Retina (tissue), 1 donor: ENCODE measurements around the gene CLDN20.

Source experiments
- DNase-seq: peaks from one replicate; pipeline ENCODE4 v3.0.0-alpha.2; 2016

The CLDN20 gene

GRCh38 chr6:155313602-155314091 lies 49.8 kb downstream of the CLDN20 start:
- DNase-seq, result no peak

- peak; percentile 97 for DNase-seq
Measured at GRCh38 chr6:155314092-155314772, 50.4 kb downstream of the CLDN20 start, which contains the start of gene TFB1M. TSS of gene TFB1M (minus strand) at chr6:155314484. CDS start at chr6:155314428, 56 bp downstream.

GRCh38 chr6:155314773-155315515 lies 51.1 kb downstream of the CLDN20 start:
- no peak for DNase-seq

GRCh38 chr6:155315516-155315871 lies 51.7 kb downstream of the CLDN20 start:
- DNase-seq, result no peak

- no peak for DNase-seq
Measured at GRCh38 chr6:155316419-155316818, 52.6 kb downstream of the CLDN20 start.

GRCh38 chr6:155317186-155317585 lies 53.4 kb downstream of the CLDN20 start:
- DNase-seq, result no peak

- DNase-seq, result no peak
Measured at GRCh38 chr6:155319902-155320301, 56.1 kb downstream of the CLDN20 start.

GRCh38 chr6:155324172-155324571 lies 60.4 kb downstream of the CLDN20 start:
- DNase-seq, result no peak

GRCh38 chr6:155324993-155325392 lies 61.2 kb downstream of the CLDN20 start:
- DNase-seq, result no peak

- DNase-seq, result no peak
Measured at GRCh38 chr6:155325700-155326516, 62.1 kb downstream of the CLDN20 start.
